NCI-H510A (cell line): ENCODE measurements around the gene EME1.
"Not testable (repeated sequence)": the region's sequence is repeated elsewhere in the genome, so short reads cannot be mapped to it uniquely, and the experiment has no call there.

Source experiments
- DNase-seq: peaks from one replicate; lab custom pipeline; 2025; lab: John Stamatoyannopoulos, UW

The EME1 gene, protein sequence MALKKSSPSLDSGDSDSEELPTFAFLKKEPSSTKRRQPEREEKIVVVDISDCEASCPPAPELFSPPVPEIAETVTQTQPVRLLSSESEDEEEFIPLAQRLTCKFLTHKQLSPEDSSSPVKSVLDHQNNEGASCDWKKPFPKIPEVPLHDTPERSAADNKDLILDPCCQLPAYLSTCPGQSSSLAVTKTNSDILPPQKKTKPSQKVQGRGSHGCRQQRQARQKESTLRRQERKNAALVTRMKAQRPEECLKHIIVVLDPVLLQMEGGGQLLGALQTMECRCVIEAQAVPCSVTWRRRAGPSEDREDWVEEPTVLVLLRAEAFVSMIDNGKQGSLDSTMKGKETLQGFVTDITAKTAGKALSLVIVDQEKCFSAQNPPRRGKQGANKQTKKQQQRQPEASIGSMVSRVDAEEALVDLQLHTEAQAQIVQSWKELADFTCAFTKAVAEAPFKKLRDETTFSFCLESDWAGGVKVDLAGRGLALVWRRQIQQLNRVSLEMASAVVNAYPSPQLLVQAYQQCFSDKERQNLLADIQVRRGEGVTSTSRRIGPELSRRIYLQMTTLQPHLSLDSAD

DNA sequence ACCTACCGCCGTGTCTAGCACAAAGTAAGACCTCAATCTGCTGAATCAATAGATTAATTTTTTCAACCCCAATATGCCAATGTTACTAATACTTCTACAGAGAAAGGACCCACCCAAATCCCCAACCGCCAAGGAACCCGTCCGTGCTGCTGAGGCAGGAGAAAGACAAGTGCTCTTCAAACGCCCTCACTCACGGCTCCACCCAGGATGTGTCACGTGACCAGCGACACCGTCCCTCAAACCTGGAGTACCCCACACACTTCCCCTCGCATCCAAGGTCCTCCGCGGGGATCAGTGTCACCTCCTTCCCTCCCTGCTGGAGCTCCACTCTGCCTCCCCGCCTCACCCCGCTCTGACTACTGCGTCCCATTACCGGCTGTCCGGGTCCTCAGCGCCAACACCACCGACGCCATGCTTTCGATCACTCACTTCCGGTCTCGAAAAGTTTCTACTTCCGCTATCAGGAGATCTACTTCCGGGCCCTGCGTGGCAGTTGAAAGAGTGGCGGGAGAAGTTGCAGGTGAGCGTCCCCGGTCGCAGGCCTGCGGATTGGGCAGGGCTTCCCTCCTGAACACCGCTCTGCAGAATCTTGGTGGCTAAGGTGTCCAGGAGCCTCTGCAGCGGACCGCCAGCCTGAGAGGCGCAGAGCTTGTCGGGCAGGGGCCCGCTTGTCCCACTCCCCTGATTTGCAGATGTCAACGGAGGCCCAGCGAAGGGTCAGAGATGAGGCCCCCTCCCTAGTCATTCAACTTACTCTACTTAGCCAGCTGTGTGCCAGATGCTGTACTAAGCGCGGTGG, at the start of gene EME1, which contains the start of gene MRPL27:
Gene EME1 (plus strand): TSS at position 472 of the 799 bp plus-strand sequence. CDS start 1,980 bp downstream, outside the sequence.
Gene MRPL27 (minus strand): TSS at position 427 of the 799 bp plus-strand sequence. CDS start 14 bp downstream, at position 413.
- peak; percentile 86 for DNase-seq

DNA sequence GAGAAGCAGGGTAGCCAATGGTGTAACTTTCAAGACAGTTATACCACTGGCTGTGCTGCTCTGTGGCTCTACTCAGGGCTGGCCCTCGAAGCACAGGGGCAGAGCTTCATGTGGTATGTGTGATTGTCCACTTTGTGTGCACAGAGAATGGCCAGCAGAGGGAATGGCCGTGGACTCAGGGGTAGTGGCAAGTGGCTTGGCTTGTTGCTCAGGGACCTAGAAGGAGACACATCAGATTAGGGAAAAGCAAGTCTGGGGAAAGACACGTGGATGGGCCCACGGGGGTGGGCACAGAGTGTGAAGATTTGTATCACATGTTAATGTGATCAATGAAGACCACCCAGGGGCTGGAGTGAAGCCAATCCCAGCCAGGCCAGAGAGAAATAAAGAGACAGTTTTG, 47.1 kb upstream of the EME1 start:
- DNase-seq, result no peak

DNA sequence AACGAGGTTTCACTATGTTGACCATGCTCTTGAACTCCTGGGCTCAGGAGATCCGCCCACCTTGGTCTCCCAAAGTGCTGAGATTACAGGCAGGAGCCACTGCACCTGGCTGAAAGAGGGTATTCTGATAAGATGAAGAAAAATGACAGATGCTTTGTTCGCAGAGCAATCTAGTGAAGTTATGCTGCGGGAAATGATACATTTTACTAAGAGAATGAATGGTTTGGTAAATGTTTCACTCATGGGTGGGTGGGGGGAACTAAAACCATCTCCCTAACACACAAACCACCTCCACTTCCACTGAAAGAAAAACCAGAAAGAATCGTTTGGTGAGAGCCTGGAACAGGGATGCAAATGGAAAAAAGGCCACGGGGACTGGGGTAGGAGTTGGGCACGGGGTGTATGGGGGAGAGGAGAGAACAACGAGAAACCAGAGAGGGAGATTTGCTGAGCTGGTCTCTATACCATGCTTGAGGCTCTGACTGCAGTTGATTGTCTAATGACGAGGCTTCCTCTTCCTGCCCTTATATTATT, 46.1 kb upstream of the EME1 start:
- DNase-seq, result no peak

DNA sequence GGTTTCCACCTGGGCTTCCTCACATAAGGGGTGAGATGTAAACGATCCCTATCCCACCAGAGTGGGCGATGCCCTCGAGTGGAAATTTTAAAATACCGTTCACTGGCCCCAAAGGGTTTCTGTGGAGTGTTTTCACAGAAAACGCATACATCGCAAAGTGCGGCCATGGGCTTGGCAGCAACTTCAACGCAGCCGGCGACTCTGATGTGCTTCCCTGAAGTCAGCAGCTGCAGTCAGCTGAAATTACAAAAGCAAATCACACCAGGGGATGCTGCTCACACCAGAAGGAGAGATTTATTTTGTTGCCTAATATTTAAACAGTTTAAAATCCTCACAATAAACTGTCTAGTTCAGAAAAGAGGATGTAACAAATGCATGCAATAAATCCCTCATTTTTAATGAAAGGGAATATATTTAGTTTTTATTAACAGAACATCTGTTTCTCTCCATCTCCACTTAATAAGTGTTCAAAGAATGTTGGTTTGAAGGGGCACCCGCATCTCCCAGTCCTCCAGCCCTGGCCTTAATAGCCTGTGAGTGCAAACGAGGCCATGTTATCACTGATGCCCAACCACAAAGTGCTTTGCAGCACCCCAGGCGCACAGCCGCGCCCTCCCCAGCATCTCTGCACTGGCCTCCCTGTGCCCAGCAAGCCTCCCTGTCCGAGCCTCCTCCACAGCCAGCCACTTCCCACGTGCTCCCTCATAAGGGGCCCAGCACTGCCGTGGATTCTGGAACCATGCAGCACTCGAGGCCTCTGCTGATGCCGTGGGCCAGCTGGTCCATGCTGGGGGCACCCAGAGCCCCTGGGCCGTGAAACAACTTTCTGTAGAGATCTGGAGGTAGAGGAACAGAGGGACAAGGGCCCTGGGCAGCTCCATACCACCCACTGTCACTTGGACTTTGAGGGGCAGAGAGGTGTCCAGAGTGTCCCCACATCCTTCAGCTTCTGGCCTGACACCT, 44.4 kb upstream of the EME1 start:
- no peak for DNase-seq

DNA sequence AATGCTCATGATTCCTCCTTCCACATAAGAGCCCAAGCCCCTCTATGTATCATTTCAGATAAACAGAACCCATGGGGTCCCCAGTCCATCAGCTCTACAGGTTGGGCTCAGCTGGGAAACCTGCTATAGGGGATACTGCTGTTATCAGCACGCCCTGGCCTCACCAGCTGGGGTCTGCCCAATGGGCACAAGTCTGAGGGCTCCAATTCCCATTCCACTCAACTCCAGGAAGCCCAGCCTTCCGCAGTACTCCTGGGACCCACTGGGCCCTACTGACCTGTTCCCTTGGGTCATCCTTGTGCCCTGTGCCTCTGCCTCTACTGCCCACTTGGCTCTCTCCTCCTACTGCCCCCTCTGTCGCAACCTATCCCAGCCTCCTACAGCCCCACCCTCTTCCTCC, 43.3 kb upstream of the EME1 start:
- no peak for DNase-seq

DNA sequence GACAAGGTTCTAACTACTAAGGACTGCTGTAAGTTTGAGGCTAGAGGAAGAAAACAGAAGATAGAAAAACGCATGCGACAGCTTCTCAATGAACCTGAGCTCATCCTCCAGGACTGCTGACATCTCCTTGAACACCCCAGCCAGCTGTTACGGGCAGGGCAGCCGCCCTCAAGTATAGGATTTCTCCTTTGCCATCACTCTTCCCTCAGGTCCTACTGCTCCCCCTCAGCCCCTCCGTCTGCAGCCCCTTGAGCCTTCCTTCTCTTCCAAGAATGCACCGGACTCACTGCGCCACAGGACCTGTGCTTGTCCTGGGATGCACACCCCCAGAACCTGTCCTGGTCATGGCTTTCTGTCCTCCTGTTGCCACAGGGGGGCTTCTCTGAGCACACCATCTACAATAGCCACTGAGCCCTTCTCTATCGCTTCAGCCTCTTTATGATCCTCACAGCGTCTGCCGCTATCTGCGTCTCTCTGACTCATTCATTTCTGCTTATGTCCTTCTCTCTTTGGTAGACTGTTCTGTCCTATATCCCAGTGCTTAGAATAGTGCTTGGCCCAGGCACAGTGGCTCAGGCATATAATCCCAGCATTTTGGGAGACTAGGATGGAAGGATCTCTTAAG, 42.8 kb upstream of the EME1 start:
- no peak for DNase-seq

DNA sequence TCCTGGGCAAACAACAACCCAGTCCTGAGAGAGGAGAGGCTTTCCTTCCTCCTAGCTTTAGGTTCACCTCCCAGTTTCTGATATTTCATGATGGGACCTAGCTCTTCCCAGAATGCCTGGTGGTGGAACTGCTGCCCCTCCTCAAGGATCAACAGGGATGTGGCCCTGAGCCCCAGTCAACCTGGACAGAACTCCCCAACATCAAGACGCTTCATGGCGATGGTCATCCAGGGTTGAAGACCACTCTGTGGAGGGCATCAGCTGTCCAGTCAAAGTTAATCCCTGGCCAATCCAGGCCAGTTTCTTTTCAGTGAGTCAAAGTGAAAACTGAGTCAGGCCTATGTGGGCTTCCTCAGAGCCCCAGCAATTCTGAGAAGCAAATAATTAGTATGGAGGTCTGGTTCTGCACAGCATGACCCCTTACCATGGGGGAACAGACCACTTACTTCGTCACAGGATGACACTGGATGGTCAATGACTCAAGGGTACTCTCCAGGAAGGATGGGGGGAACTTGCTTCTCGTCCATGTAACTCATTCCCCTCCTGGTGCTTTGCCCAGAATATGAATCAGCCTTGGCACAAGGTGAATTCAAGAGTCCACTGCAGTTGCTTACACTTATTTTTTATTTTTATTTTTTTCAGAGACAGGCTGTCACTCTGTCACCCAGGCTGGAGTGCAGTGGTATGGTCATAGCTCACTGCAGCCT, 41.8 kb upstream of the EME1 start:
- DNase-seq, result no peak

DNA sequence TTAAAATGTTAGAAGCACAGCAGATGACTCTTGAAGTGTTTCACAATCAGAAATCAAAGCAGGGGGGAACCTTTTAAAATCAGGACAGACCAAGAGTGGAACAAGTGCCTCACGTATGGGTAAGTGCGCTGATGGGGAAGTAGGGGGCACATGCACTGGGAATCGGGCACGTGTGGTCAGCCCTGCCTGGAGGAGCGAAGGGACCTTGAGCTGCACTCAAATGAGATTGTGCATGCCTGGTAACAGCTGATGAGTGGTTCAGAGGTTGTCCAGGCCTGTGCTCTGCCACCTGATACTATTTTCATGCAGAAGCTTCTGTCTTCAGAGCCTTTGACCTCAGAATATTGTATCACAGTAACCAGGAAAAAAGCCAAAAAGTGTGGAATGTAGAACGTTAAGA, 40.8 kb upstream of the EME1 start:
- DNase-seq, result no peak

DNA sequence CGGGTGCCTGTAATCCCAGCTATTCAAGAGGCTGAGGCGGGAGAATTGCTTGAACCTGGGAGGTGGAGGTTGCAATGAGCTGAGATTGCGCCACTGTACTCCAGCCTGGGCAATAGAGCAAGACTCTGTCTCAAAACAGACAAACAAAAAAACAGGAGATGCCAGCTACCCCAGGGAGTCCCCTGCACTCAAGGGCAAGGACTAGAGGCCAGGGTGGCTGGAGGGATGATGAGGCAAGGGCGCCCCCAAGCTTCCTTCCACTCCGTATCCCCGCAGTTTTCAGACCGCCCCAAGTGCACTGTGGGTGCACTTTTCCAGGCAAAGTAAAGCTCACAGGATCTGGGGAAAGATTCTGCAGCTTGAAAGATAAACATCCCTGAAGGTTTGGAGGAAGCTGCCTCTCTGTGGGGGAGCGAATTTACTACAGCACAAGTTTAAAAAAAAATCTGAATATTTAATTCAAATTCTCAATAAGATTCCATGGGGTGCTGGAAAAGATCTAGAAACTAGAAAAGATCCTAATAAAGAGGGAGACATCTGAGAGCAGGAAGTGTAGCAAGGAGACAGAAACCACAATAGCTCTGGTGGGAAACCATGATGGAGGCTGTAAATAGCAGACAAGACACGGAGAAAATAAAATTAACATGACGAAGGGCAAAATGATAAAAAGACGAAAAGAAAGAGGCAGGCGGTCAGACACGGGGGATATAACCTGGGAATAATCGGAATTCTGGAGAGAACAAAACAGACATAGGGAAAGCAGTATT, 39.6 kb upstream of the EME1 start:
- not testable (repeated sequence) for DNase-seq

DNA sequence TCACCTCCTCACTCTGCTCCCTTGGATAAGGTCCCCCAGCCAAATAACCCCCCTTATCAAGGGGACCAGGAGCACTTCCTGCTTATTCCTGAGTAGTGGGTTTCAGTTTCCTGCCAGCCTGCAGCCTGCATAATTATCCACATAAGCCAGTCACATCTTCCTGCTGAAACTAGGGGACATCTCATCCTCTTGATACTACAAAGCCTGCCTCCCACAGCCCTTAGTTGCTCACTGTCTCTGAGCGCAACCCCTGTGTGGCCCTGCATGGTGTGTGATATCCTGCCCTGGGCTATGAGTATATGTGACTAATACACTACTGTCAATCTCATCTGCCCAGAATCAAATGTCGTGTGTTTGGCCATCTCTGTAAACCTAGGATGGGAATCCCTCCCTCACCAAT, 35.1 kb upstream of the EME1 start:
- DNase-seq, result no peak

DNA sequence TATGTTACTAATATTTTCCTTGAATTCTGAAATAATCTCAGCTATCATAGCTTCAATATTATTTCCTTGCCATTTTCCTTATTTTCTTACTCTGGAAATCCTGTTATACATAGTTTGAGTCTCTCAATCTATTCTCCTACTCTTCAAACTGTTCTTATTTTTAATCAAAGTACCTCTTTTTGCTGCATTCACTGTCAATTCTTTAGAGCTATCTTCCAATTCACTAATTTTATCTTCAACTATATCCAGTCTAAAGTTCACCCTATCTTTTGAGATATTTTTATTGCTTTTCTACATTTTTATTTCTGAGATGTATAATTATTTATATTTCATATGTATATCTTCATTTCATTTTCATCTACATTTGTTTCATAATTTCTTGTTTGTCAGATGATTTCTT, 34.4 kb upstream of the EME1 start:
- no peak for DNase-seq

DNA sequence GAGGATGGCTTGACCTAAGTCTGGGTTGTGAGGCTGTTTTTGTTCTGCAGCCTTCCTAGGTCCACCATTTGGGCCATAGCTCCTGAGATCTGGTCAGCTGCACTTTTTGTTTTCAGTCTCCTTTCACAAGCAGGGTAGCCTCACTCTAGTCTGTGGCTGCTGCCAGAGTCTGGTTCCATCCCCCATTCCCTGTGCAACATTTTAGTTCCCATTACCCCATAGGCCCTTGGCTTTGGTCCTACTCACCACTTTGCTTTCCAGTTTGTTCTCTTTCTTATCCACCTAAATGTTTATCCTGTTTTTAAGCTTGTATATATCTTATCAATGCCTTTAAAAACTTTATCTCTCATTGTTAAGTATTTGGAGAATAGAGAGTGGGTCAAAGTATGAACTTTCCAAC, 33.6 kb upstream of the EME1 start:
- DNase-seq, result no peak

DNA sequence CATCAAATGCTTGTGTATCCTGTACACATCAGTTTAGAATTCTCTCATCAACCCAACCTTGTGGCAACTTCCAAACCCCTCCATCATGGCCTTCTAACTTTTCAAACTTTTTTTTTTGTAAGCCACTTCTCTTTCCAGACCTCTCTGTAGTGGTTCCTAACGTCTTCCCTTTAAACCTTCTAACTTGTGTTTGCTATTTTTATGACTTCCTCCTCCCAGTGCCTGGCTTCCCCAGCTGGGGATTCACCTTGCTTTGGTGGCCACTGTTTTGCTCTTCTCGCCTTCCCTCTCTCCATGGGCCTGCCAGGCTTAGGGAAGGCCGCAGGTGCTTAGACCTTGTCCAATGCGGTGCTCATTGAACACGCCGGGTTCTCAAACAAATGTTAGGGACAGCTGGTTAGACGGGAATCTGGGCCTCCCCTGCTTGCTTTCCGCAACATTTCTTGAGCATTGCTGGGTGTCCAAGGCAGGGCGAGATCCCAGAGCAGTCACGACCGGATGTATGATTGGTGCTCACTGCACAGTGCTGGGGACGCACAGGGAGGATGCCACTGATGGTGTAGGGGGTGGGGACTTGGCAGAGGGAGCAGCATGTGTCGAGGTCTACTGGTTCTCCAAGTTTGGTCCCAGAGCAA, 28.2 kb upstream of the EME1 start:
- DNase-seq, result peak; percentile 85

DNA sequence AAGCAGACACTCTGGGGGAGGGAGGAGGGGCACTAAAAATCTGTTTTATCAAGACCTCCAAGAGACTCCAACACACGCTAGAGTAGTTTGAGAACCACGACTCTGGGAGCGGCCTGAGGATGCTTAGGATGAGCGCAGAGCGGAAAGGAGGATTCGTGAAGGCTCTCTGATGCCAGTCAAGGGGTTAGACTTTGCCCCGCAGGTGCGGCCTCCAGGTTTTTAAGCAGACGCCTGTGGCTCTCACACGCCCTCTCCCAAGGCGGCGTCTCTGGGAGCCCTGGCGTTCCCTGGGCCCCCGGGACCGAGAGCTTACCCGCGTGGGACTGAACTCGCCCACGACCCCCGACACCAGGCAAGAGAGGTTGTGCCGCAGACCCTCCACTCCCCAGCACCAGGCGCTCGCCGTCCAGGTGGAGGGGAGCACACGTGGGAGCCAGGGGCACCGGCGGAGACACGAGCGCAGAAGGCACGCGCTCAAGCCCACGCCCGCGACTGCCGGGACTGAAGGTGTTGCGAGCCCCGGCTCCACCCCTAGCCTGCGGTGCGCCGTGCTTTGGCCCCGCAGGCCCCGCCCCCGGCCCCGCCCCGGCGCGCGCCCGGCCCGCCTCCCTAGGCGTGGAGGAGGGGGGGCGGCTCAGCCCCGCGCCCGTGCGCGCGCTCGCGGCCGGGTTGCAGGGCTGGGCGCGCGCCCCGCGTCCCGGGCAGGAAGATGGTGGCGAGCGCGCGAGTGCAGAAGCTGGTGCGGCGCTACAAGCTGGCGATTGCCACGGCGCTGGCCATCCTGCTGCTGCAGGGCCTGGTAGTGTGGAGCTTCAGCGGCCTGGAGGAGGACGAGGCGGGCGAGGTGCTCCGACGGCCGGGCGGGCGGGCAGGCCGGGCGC, 27.4 kb upstream of the EME1 start, which contains the start of gene XYLT2:
Gene XYLT2 (plus strand): TSS at position 695 of the 881 bp plus-strand sequence. CDS start 15 bp downstream, at position 710.
- peak; percentile 93 for DNase-seq

DNA sequence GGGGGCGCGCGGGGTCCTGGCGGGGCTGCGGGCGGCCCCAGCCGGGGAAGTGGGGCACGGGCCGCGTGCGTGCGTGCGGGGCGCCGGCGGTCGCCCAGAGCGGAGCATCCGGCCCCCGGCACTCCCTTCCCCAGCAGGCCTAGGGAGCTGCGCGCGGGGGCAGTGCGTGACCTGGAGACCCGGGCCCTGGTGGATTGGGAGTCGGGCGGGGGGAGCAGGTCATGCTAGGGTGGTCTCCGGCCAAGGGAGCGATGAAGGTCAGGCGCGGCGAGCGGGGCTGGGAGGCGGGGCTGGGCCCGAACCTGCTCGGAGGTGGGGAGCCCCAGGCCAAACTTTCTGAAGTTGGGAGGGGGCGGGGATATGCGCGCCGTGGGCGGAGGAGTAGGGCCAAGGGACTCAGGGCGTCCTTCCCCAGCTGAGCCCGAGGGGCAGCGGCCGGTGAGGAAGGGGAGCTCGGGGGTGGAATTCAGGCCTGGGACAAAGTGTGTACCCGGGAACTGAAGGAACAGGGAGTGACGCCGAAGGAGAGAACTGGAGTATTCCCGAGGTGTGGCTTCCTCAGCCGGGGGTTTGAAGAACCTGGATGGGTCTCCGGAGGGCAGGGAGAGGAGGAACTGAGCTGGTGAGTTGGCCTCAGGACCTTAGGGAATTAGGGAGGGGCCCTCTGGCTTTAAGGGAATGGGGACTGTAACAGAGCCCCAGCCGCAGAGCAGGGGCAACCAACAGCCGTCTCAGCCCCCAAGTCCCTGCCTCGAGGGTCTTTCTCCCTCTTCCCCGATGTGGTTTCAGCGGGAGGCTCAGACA, 26.5 kb upstream of the EME1 start:
- DNase-seq, result no peak

DNA sequence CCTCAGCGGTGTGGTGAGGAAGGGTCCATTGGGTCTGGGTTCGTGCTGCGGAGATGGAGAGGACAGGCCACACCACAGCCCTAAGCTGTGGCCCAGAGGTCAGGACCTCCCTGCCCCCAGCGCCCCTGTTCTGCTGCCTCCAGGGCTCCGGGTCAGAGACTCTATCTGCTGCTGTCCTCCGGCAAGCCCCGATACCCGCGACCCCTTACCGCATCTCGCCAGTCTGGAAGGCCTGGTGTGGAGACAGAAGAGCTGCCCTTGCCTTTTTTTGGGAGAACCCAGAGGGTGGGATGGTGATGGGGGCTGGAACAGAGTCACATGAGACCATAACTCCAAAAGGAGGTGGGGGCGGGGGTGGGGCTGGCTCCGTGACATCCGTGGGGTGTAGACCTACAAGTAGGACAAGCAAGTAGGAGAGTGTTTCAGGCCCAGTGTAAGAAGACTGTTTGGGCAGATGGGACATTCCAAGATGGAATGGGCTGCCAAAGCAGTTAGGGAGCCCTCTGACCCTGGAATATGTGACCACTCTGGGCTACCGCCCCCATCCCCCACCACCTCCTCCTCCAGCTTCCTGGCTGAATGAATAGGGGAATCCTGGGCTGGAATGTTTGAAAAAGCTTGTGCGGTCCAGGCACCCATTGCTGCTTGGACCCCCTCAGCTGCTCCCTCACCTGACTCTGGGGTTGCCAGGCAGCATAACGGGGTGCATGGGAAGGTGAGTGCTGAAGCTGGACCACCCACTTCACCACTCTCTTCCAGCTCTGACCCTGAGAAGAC, 25.7 kb upstream of the EME1 start:
- no peak for DNase-seq
